NCI-H774 (cell line): ENCODE measurements around the gene AMN.

Experiments
- DNase-seq: peaks from one replicate; lab custom pipeline; 2025; lab: John Stamatoyannopoulos, UW

AMN gene

GRCh38 chr14:102898776-102899515 lies 23.5 kb upstream of the AMN start:
- DNase-seq, result no peak

GRCh38 chr14:102899516-102899900 lies 23.0 kb upstream of the AMN start:
- no peak for DNase-seq

- no peak for DNase-seq
These were observed 21.6 kb upstream of the AMN start for GRCh38 chr14:102900631-102901571.

- no peak for DNase-seq
These were observed 20.8 kb upstream of the AMN start for GRCh38 chr14:102901633-102902032.

GRCh38 chr14:102902086-102902485 lies 20.4 kb upstream of the AMN start:
- no peak for DNase-seq

- no peak for DNase-seq
These were observed 19.8 kb upstream of the AMN start for GRCh38 chr14:102902523-102903247.

GRCh38 chr14:102903248-102903888 lies 19.1 kb upstream of the AMN start:
- DNase-seq, result no peak

- no peak for DNase-seq
These were observed 18.5 kb upstream of the AMN start for GRCh38 chr14:102903889-102904512.

GRCh38 chr14:102905116-102906108 lies 17.1 kb upstream of the AMN start:
- no peak for DNase-seq

- DNase-seq, result no peak
These were observed 15.7 kb upstream of the AMN start for GRCh38 chr14:102906616-102907302.

- DNase-seq, result no peak
These were observed 15.1 kb upstream of the AMN start for GRCh38 chr14:102907303-102907844.

GRCh38 chr14:102907980-102908730 lies 14.3 kb upstream of the AMN start:
- no peak for DNase-seq

GRCh38 chr14:102908766-102909455 lies 13.6 kb upstream of the AMN start:
- DNase-seq, result no peak

- no peak for DNase-seq
These were observed 13.0 kb upstream of the AMN start for GRCh38 chr14:102909462-102909861.

GRCh38 chr14:102909911-102910310 lies 12.6 kb upstream of the AMN start:
- no peak for DNase-seq

- no peak for DNase-seq
These were observed 12.0 kb upstream of the AMN start for GRCh38 chr14:102910442-102910841.

- DNase-seq, result no peak
These were observed 10.9 kb upstream of the AMN start for GRCh38 chr14:102911541-102911951.
